ENCODE measurements around the gene CDCA4. TPM values are rescaled to one million over a fixed set of nuclear protein-coding genes. Genes with fewer than 3 reads are reported as not detected.
"Not testable (repeated sequence)": the region's sequence is repeated elsewhere in the genome, so short reads cannot be mapped to it uniquely, and the experiment has no call there.

CDCA4 gene
- total and polyA plus RNA-seq, 4 donors: 7.1 to 16.6 (median 9.4) TPM

DNA sequence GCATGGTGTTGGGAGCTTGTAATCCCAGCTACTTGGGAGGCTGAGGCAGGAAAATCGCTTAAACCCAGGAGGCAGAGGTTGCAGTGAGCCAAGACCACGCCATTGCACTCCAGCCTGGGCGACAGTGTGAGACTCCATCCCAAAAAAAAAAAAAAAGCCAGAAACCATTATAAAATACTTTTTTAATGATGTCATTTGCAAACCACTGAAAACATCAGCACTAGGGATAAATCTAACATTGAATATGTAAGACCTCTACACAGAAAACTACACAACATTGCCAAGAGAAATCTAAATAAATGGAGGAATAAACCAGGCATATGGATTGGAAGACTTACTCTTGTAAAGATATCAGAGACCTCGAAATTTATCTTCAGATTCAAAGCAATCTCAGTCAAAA, 6.8 kb upstream of the CDCA4 start:
- H3K27ac ChIP-seq (ENCODE audit: low read depth, low read length); H3K9me3 ChIP-seq (ENCODE audit: control insufficient read depth, insufficient read depth, low read length); H3K4me1 ChIP-seq (ENCODE audit: control insufficient read depth, insufficient read depth, low read length); H3K27me3 ChIP-seq (ENCODE audit: control insufficient read depth, insufficient read depth, low read length); H3K36me3 ChIP-seq (ENCODE audit: control insufficient read depth, insufficient read depth, low read length); H3K4me3 ChIP-seq (ENCODE audit: low read depth, low read length); DNase-seq (ENCODE audit: low read depth in 4 of 6, low spot score in 6 of 6): not testable (repeated sequence)
- WGBS (ENCODE audit: insufficient coverage): 60% methylated on average over 1 of the region's 4 CpGs

DNA sequence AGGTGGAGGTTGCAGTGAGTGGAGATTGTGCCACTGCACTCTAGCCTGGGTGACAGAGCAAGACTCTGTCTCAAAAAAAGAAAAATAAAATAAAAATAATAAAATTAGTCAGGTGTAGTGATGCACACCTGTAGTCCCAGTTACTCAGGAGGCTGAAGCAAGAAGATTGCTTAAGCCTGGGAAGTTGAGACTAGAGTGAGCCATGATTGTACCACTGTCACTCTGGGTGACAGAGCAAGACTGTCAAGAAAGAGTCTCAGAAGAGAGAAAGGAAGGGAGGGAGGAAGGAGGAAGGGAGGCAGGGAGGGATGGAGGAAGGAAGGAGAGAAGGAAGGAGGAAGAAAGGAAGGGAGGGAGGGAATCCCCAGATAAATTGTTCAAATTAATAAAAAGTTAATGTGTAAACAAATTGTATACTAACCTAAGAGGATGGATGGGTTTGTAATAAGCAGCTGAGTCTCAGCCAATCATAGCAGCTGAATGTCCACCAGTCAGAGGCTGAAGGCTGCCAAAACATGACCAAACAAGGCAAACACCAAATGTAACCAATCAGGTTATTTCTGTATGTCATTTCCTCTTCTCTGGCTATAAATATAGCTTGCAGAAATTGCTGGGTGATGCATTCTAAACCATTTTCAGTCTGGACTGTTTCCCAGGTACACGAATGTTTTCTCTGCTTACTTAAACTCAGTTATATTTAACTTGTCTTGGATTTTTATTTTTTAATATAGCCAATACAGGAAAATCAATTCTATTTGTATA, 6.1 kb upstream of the CDCA4 start:
- no peak for DNase-seq (ENCODE audit: low read depth in 4 of 6, low spot score in 6 of 6)
- no peak overlapping the region for H3K27ac ChIP-seq (ENCODE audit: low read depth, low read length)
- H3K9me3 ChIP-seq (ENCODE audit: control insufficient read depth, insufficient read depth, low read length): no peaks in the 10 kb centered on the region
- H3K4me3 ChIP-seq (ENCODE audit: low read depth, low read length): no peak overlapping the region
- no peaks in the 10 kb centered on the region for H3K36me3 ChIP-seq (ENCODE audit: control insufficient read depth, insufficient read depth, low read length)
- WGBS (ENCODE audit: insufficient coverage): no CpG with 5 or more reads among the region's 1 CpG
- no peaks in the 10 kb centered on the region for H3K27me3 ChIP-seq (ENCODE audit: control insufficient read depth, insufficient read depth, low read length)
- peaks cover 2% of the 10 kb centered on the region for H3K4me1 ChIP-seq (ENCODE audit: control insufficient read depth, insufficient read depth, low read length)

DNA sequence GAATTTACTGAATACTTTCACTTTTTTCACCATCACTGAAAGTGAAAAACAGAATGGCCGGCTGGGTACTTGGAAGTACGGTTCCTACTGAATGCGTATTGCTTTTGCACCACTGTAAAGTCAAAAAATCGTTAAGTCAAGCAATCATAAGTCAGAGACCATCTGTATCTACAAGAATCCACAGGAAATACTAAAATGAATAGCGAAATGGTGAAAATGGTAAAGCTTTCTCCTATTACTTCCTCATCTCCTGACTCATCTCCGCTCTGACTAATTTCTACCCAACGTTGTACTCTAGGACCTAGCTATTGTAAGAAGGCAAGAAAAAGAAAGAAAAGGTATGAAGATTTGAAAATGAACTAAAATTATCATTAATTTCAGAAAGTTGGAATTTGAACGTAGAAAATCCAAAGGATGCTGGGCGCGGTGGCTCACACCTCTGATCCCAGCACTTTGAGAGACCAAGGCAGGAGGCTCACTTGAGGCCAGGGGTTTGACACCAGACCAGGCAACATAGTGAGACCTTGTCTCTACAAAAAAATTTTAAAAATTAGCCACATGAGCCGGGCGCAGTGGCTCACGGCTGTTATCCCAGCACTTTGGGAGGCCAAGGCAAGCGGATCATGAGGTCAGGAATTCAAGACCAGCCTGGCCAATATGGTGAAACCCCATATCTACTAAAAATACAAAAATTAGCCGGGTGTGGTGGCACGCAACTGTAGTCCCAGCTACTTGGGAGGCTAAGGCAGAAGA, 5.3 kb upstream of the CDCA4 start:
- Histone ChIP-seq H3K9me3 (ENCODE audit: control insufficient read depth, insufficient read depth, low read length) (no peaks in the 10 kb centered on the region), H3K4me1 (ENCODE audit: control insufficient read depth, insufficient read depth, low read length) (peaks cover 7% of the 10 kb centered on the region), H3K36me3 (ENCODE audit: control insufficient read depth, insufficient read depth, low read length) (no peaks in the 10 kb centered on the region), H3K27ac (ENCODE audit: low read depth, low read length) (no peak overlapping the region), H3K4me3 (ENCODE audit: low read depth, low read length) (no peak overlapping the region), H3K27me3 (ENCODE audit: control insufficient read depth, insufficient read depth, low read length) (no peaks in the 10 kb centered on the region)
- WGBS (ENCODE audit: insufficient coverage): 95% methylated on average over 7 of the region's 16 CpGs
- no peak for DNase-seq (ENCODE audit: low read depth in 4 of 6, low spot score in 6 of 6)

DNA sequence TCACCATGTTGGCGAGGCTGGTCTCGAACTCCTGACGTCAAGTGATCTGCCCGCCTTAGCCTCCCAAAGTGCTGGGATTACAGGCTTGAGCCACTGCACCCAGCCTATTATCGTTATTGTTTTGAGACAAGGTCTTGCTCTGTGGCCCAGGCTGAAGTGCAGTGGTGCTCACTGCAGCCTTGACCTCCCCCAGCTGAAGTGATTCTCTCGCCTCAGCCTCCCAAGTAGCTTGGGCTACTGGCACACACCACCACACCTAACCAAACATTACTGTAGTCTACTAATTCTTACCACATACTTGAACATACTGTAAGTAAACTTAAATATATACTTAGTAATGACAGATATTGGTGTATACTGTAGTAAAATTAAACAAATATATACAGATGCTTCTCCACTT, 4.5 kb upstream of the CDCA4 start:
- Histone ChIP-seq H3K36me3 (ENCODE audit: control insufficient read depth, insufficient read depth, low read length) (no peaks in the 10 kb centered on the region), H3K9me3 (ENCODE audit: control insufficient read depth, insufficient read depth, low read length) (no peaks in the 10 kb centered on the region), H3K27ac (ENCODE audit: low read depth, low read length) (no peak overlapping the region), H3K4me3 (ENCODE audit: low read depth, low read length) (no peak overlapping the region), H3K27me3 (ENCODE audit: control insufficient read depth, insufficient read depth, low read length) (no peaks in the 10 kb centered on the region), H3K4me1 (ENCODE audit: control insufficient read depth, insufficient read depth, low read length) (peaks cover 7% of the 10 kb centered on the region)
- no peak for DNase-seq (ENCODE audit: low read depth in 4 of 6, low spot score in 6 of 6)
- WGBS (ENCODE audit: insufficient coverage): 97% methylated on average over 5 of the region's 6 CpGs

DNA sequence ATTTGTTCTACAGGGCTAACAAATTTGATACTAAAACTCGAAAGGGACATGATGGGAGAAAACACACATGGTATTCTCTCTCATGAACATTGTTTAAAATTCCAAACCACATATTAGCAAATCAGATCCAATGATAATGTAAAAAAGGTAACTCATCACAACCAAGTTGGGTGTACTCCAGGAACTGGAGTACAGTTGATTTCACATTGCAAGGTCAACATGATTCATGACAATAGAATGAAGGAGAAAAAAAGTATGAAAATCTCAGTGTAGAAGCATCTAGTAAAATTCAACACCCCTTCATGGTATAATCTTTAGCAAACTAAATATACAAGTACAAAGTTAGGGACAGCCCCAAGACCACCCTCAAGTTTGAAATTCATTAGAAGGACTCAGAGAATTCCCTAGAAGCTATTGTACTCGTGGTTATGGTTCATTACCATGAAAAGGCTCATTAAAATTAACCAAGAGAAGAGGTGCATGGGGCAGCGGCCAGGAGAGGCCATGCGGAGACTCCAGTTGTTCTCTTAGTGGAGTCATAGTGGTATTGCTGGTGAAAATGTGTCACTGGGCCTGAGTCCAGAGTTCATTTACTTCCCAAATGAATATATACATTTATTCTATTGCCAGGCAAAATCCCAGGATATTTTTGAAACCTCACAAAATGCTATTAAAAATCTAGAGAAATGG, 3.1 kb upstream of the CDCA4 start:
- H3K9me3 ChIP-seq (ENCODE audit: control insufficient read depth, insufficient read depth, low read length): no peaks in the 10 kb centered on the region
- no peaks in the 10 kb centered on the region for H3K36me3 ChIP-seq (ENCODE audit: control insufficient read depth, insufficient read depth, low read length)
- no peaks in the 10 kb centered on the region for H3K27me3 ChIP-seq (ENCODE audit: control insufficient read depth, insufficient read depth, low read length)
- H3K4me3 ChIP-seq (ENCODE audit: low read depth, low read length): no peak overlapping the region
- WGBS (ENCODE audit: insufficient coverage): 31% methylated on average over 2 of the region's 4 CpGs
- DNase-seq (ENCODE audit: low read depth in 4 of 6, low spot score in 6 of 6): no peak
- H3K27ac ChIP-seq (ENCODE audit: low read depth, low read length): no peak overlapping the region
- H3K4me1 ChIP-seq (ENCODE audit: control insufficient read depth, insufficient read depth, low read length): peaks cover 20% of the 10 kb centered on the region

DNA sequence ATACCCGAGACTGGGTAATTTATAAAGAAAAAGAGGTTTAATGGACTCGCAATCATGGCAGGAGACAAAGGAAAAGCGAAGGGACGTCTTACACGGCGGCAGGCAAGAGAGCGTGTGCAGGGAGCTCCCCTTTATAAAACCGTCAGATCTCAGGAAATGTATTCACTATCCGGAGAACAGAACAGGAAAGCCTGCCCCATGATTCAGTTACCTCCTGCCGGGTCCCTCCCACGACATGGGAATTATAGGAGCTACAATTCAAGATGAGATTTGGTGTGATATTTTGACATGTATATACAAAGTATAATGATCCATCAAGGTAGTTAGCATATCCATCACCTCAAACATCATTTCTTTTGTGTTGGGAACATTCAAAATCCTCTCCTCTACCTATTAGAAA, 2.3 kb upstream of the CDCA4 start:
- no peak overlapping the region for H3K27ac ChIP-seq (ENCODE audit: low read depth, low read length)
- H3K27me3 ChIP-seq (ENCODE audit: control insufficient read depth, insufficient read depth, low read length): no peaks in the 10 kb centered on the region

DNA sequence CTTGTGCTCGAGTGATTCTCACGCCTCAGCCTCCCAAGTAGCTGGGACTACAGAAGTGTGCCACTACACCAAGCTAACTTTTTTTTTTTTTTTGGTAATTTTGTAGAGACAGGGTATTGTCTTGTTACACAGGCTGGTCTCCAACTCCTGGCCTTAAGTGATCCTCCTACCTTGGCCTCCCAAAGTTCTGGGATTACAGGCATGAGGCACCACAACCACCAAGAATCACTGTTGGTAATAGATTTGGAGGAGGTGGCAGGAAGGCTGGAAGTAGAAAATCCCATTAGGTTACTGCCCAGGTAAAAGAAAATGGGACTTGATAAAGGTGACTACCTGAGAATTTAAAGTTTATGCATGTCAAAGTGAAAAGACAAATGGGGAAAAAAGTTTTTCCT, 1.4 kb upstream of the CDCA4 start:
- Histone ChIP-seq H3K9me3 (ENCODE audit: control insufficient read depth, insufficient read depth, low read length) (no peaks in the 10 kb centered on the region), H3K4me1 (ENCODE audit: control insufficient read depth, insufficient read depth, low read length) (peaks cover 26% of the 10 kb centered on the region), H3K27me3 (ENCODE audit: control insufficient read depth, insufficient read depth, low read length) (no peaks in the 10 kb centered on the region), H3K4me3 (ENCODE audit: low read depth, low read length) (no peak overlapping the region), H3K36me3 (ENCODE audit: control insufficient read depth, insufficient read depth, low read length) (no peaks in the 10 kb centered on the region), H3K27ac (ENCODE audit: low read depth, low read length) (no peak overlapping the region)
- WGBS (ENCODE audit: insufficient coverage): no CpG with 5 or more reads among the region's 2 CpGs
- no peak for DNase-seq (ENCODE audit: low read depth in 4 of 6, low spot score in 6 of 6)

More for the DNA sequence above, 2.3 kb upstream of the CDCA4 start:
- H3K4me1 ChIP-seq (ENCODE audit: control insufficient read depth, insufficient read depth, low read length): peaks cover 26% of the 10 kb centered on the region
- H3K9me3 ChIP-seq (ENCODE audit: control insufficient read depth, insufficient read depth, low read length): no peaks in the 10 kb centered on the region
- H3K36me3 ChIP-seq (ENCODE audit: control insufficient read depth, insufficient read depth, low read length): no peaks in the 10 kb centered on the region
- no peak overlapping the region for H3K4me3 ChIP-seq (ENCODE audit: low read depth, low read length)
- WGBS (ENCODE audit: insufficient coverage): 84% methylated on average over 6 of the region's 11 CpGs
- no peak for DNase-seq (ENCODE audit: low read depth in 4 of 6, low spot score in 6 of 6)

DNA sequence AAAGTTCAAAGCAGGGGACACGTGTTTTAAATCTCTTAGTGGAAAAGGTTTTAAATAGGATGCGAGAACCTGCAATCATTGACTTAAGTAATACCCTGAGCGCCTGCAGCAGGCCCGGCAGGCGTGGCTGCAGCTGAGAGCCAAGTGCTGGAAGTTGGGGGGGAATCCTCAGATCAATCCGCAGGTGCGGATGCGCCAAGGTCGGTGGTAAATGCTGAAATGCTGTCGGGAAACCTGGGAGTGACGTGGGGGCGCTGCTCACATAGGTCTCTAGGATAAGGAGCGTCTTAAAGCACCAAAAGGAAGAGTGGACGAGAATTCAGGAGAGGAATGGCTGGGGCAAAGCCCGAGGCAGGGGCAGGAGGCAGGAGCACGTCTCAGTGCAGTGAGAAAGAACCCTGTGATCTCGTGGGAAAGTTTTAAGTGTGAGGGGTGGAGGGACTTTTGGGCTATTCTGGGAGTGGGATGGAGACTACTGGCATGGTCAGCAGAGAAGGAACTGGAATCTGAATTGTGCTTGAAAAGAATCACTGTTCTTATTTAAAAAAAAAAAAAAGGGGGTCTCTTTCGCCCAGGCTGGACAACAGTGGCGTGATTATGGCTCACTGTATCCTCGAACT, 883 bp upstream of the CDCA4 start:
- DNase-seq (ENCODE audit: low read depth in 4 of 6, low spot score in 6 of 6): peak in 3 of 6 donors; percentile 7 to 80 (median 23)
- 0% methylated on average over 17 of the region's 20 CpGs for WGBS (ENCODE audit: insufficient coverage)

More for the DNA sequence above, 883 bp upstream of the CDCA4 start:
- Histone ChIP-seq H3K36me3 (ENCODE audit: control insufficient read depth, insufficient read depth, low read length) (no peaks in the 10 kb centered on the region), H3K27me3 (ENCODE audit: control insufficient read depth, insufficient read depth, low read length) (no peaks in the 10 kb centered on the region), H3K9me3 (ENCODE audit: control insufficient read depth, insufficient read depth, low read length) (no peaks in the 10 kb centered on the region), H3K4me3 (ENCODE audit: low read depth, low read length) (peak overlapping the region; percentile 70), H3K4me1 (ENCODE audit: control insufficient read depth, insufficient read depth, low read length) (peaks cover 26% of the 10 kb centered on the region), H3K27ac (ENCODE audit: low read depth, low read length) (peak overlapping the region; percentile 57)

Data from spinal cord (tissue), 10 donors.